ENCODE measurements around the gene PCDHGB5.
A peak's percentile ranks its signal among the peaks of the same experiment; 100 is the strongest.
"Not testable (repeated sequence)": the region's sequence is repeated elsewhere in the genome, so short reads cannot be mapped to it uniquely, and the experiment has no call there.

The PCDHGB5 gene

DNA sequence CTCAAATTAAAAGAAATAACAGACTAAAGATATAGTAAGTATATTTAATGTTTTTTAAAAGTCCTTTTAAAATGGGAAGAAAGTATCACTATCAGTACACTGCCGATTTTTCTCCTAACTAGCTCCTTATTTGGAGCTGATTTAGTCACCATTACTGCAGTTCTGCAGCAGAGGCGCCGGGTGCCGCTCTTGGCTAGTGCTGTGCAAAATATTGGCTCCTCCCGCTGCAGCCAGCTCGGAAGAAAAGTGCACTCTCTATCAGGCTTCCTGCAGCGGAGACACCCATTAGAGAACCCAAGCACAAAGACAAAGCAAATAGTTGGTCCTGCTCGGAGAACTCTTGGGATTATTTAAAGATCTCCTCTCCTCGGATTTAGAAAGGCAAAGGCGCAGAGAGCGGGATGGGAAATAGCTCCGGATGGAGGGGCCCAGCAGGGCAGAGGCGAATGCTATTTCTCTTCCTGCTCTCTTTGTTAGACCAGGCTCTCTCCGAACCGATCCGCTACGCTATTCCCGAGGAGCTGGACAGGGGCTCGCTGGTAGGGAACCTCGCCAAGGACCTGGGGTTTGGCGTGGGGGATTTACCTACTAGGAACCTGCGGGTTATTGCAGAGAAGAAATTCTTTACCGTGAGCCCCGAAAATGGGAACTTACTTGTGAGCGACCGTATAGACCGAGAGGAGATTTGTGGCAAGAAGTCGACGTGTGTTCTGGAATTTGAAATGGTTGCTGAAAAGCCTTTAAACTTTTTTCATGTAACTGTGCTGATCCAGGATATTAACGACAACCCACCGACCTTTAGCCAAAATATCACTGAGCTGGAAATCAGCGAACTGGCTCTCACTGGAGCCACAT is 27.5 kb upstream of the PCDHGB5 start, which contains the start of gene PCDHGB3:
PCDHGB3 (plus strand) TSS at position 249 of the 855 bp plus-strand sequence; CDS start at position 402, 153 bp downstream.
- Mint-ChIP-seq H3K27ac (no peak within 1 kb of the TSS), H3K4me1 (ENCODE audit: low read depth) (peaks cover 9% of the 10 kb centered on the region), H3K4me3 (peak within 1 kb of the TSS; percentile 82), H3K27me3 (peaks cover 62% of the 10 kb centered on the region), H3K9me3 (ENCODE audit: low read depth) (peaks cover 6% of the 10 kb centered on the region), H3K36me3 (peaks cover 18% of the 10 kb centered on the region)

DNA sequence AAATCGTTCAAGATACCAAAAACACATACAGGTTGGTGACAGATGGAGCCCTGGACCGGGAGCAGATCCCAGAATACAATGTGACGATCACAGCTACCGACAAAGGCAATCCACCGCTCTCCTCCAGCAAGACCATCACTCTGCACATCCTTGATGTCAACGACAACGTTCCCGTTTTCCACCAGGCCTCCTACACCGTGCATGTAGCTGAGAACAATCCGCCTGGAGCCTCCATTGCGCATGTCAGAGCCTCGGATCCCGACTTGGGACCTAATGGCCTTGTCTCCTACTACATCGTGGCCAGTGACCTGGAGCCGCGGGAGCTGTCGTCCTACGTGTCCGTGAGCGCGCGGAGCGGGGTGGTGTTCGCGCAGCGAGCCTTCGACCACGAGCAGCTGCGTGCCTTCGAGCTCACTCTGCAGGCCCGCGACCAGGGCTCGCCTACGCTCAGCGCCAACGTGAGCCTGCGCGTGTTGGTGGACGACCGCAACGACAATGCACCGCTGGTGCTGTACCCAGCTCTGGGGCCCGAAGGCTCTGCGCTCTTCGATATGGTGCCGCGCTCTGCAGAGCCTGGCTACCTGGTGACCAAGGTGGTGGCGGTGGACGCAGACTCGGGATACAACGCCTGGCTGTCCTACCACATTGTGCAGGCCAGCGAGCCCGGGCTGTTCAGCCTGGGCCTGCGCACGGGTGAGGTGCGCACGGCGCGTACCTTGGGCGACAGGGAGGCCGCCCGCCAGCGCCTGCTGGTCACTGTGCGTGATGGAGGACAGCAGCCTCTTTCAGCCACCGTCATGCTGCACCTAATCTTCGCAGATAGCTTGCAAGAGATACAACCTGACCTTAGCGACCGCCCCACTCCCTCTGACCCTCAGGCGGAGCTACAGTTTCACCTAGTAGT is 25.9 kb upstream of the PCDHGB5 start:
- Mint-ChIP-seq H3K36me3 (peaks cover 11% of the 10 kb centered on the region), H3K27me3 (peaks cover 55% of the 10 kb centered on the region), H3K4me1 (ENCODE audit: low read depth) (peaks cover 9% of the 10 kb centered on the region), H3K9me3 (ENCODE audit: low read depth) (peaks cover 3% of the 10 kb centered on the region), H3K4me3 (no peak overlapping the region), H3K27ac (no peak overlapping the region)

DNA sequence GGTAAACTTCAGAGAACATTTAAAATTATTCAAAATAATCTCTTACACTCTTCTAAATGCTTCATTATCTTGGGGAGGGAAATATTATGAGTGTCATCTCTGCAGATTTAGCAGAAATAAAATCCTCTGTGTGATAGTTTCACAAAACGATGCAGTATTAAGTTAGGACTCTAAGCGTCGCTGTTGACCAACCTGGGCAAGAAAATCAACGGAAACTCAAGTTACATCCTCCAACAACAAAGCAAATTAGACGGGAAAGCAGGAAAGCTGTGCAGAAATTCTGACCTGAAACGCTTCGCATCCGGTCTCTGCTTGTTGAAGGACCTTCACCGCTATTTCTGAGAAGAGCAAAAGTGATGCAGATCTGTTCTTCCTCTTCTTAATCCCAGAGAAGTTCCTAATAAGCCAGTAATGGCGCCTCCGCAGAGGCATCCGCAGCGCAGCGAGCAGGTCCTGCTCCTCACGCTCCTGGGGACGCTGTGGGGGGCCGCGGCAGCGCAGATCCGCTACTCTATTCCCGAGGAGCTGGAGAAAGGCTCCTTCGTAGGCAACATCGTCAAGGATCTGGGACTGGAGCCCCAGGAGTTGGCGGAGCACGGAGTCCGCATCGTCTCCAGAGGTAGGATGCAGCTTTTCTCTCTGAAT is 24.0 kb upstream of the PCDHGB5 start, which contains the start of gene PCDHGA6:
PCDHGA6 (plus strand) TSS at position 219 of the 645 bp plus-strand sequence; CDS start at position 412, 193 bp downstream.
- no peak within 1 kb of the TSS for H3K27ac Mint-ChIP-seq
- H3K9me3 Mint-ChIP-seq (ENCODE audit: low read depth), result peaks cover 3% of the 10 kb centered on the region
- peaks cover 10% of the 10 kb centered on the region for H3K36me3 Mint-ChIP-seq
- H3K4me3 Mint-ChIP-seq, result peak within 1 kb of the TSS; percentile 61
- H3K4me1 Mint-ChIP-seq (ENCODE audit: low read depth), result peaks cover 9% of the 10 kb centered on the region
- H3K27me3 Mint-ChIP-seq, result peaks cover 53% of the 10 kb centered on the region

DNA sequence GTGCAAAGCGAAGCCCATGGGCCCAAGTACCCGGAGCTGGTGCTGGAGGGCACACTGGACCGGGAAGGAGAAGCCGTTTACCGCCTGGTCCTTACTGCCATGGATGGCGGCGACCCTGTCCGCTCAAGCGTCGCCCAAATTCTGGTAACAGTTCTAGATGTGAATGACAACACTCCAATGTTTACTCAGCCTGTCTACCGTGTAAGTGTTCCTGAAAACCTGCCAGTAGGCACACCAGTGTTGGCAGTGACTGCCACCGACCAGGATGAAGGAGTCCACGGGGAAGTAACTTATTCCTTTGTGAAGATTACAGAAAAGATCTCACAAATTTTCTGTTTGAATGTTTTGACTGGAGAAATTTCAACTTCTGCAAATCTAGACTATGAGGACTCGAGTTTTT is 23.1 kb upstream of the PCDHGB5 start:
- H3K9me3 Mint-ChIP-seq (ENCODE audit: low read depth), result peaks cover 3% of the 10 kb centered on the region
- H3K27ac Mint-ChIP-seq, result no peak overlapping the region
- H3K27me3 Mint-ChIP-seq, result peaks cover 57% of the 10 kb centered on the region

DNA sequence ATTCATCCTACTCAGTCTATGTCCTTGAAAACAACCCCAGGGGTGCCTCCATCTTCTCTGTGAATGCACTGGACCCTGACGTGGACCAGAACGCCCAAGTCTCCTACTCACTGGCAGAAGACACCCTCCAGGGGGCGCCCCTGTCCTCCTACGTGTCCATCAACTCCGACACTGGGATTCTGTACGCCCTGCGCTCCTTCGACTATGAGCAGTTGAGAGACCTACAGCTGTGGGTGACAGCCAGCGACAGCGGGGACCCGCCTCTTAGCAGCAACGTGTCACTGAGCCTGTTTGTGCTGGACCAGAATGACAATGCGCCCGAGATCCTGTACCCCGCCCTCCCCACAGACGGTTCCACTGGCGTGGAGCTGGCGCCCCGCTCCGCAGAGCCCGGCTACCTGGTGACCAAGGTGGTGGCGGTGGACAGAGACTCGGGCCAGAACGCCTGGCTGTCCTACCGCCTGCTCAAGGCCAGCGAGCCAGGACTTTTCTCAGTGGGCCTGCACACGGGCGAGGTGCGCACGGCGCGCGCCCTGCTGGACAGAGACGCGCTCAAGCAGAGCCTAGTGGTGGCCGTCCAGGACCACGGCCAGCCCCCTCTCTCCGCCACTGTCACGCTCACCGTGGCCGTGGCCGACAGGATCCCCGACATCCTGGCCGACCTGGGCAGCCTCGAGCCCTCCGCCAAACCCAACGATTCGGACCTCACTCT is 22.1 kb upstream of the PCDHGB5 start:
- Mint-ChIP-seq H3K27me3 (peaks cover 57% of the 10 kb centered on the region), H3K36me3 (peaks cover 13% of the 10 kb centered on the region)
- H3K4me3 Mint-ChIP-seq; H3K9me3 Mint-ChIP-seq (ENCODE audit: low read depth); H3K4me1 Mint-ChIP-seq (ENCODE audit: low read depth); H3K27ac Mint-ChIP-seq: not testable (repeated sequence)

More for the DNA sequence above, 23.1 kb upstream of the PCDHGB5 start:
- H3K4me1 Mint-ChIP-seq (ENCODE audit: low read depth), result peaks cover 8% of the 10 kb centered on the region
- H3K4me3 Mint-ChIP-seq, result no peak overlapping the region
- peaks cover 13% of the 10 kb centered on the region for H3K36me3 Mint-ChIP-seq

DNA sequence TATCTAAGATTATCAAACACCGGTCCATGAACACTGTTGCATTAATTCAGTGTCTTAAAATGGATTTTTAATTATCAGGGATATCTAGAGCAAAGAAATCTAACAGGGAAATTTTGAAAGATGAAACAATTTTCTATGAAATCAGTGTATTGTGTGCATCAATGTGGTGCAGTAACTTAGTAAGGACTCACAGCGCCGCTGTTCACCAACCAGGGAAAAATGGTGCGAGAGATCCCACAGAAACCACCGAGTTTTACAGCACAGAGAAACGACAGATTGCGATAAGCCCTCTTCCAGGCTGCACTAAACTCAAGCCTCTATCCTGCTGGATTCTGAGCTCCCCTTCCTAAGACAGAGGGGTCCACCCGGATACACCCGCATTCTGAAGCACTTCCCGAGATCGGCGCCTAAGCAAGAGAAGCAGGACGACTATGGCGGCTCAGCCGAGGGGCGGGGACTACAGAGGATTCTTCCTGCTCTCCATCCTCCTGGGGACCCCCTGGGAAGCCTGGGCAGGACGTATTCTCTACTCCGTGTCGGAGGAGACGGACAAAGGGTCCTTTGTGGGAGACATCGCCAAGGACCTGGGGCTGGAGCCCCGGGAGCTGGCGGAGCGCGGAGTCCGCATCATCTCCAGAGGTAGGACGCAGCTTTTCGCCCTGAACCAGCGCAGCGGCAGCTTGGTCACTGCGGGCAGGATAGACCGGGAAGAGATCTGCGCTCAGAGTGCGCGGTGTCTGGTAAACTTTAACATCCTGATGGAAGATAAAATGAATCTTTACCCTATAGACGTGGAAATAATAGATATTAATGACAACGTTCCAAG is 15.1 kb upstream of the PCDHGB5 start, which contains the start of gene PCDHGA7:
PCDHGA7 (plus strand) TSS at position 274 of the 826 bp plus-strand sequence; CDS start at position 432, 158 bp downstream.
- peaks cover 70% of the 10 kb centered on the region for H3K27me3 Mint-ChIP-seq
- peak within 1 kb of the TSS; percentile 82 for H3K4me3 Mint-ChIP-seq
- peaks cover 15% of the 10 kb centered on the region for H3K36me3 Mint-ChIP-seq
- H3K27ac Mint-ChIP-seq, result no peak within 1 kb of the TSS
- H3K9me3 Mint-ChIP-seq (ENCODE audit: low read depth), result peaks cover 15% of the 10 kb centered on the region
- H3K4me1 Mint-ChIP-seq (ENCODE audit: low read depth), result no peaks in the 10 kb centered on the region

DNA sequence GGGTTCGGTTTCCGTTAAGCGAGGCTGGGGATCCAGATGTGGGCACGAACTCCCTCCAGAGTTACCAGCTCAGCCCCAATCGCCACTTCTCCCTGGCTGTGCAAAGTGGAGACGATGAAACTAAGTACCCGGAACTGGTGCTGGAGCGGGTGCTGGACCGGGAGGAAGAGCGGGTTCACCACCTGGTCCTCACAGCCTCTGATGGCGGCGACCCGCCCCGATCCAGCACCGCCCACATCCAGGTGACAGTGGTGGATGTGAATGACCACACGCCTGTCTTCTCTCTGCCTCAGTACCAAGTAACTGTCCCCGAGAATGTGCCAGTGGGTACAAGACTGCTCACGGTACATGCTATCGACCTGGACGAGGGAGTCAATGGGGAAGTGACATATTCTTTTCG is 14.4 kb upstream of the PCDHGB5 start:
- H3K9me3 Mint-ChIP-seq (ENCODE audit: low read depth), result peaks cover 16% of the 10 kb centered on the region
- H3K27ac Mint-ChIP-seq, result no peak overlapping the region
- H3K36me3 Mint-ChIP-seq, result peaks cover 18% of the 10 kb centered on the region
- H3K4me3 Mint-ChIP-seq, result peak overlapping the region; percentile 82
- no peaks in the 10 kb centered on the region for H3K4me1 Mint-ChIP-seq (ENCODE audit: low read depth)
- peaks cover 73% of the 10 kb centered on the region for H3K27me3 Mint-ChIP-seq

DNA sequence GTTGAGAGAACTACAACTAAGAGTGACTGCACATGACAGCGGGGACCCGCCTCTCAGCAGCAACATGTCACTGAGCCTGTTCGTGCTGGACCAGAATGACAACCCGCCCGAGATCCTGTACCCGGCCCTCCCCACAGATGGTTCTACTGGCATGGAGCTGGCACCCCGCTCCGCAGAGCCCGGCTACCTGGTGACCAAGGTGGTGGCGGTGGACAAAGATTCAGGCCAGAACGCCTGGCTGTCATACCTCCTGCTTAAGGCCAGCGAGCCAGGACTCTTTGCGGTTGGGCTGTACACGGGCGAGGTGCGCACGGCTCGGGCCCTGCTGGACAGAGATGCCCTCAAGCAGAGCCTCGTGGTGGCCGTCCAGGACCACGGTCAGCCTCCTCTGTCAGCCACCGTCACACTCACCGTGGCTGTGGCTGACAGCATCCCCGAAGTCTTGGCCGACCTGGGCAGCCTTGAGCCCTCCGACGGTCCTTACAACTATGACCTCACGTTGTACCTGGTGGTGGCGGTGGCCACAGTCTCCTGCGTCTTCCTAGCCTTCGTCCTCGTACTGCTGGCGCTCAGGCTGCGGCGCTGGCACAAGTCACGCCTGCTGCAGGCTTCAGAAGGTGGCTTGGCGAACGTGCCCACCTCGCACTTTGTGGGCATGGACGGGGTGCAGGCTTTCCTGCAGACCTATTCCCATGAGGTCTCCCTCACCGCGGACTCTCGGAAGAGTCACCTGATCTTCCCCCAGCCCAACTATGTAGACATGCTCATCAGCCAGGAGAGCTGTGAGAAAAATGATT is 13.1 kb upstream of the PCDHGB5 start:
- peaks cover 70% of the 10 kb centered on the region for H3K27me3 Mint-ChIP-seq
- H3K9me3 Mint-ChIP-seq (ENCODE audit: low read depth), result peaks cover 18% of the 10 kb centered on the region
- peaks cover 16% of the 10 kb centered on the region for H3K36me3 Mint-ChIP-seq
- no peaks in the 10 kb centered on the region for H3K4me1 Mint-ChIP-seq (ENCODE audit: low read depth)
- no peak overlapping the region for H3K4me3 Mint-ChIP-seq
- H3K27ac Mint-ChIP-seq, result no peak overlapping the region

DNA sequence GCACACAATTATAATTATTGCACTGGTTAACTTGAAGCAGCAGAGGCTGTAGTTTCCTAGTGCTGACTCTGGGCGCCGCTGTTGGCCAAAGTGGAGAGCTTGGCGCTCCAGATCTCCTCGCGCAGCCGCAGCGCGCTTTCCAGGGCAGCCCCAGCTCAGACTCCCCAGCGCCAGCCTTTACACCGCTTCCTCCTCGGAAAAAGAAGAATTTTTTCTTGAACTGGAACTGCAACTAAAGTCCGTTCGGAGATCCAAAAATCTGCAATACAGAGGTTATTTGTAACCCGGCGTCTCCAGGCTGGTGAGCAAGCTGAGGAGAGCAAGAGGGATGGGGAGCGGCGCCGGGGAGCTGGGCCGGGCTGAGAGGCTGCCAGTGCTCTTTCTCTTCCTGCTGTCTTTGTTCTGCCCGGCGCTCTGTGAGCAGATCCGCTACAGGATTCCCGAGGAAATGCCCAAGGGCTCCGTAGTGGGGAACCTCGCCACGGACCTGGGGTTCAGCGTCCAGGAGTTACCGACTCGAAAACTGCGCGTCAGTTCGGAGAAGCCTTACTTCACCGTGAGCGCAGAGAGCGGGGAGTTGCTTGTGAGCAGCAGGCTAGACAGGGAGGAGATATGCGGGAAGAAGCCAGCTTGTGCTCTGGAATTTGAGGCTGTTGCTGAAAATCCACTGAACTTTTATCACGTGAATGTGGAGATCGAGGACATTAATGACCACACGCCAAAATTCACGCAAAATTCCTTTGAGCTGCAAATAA is 10.0 kb upstream of the PCDHGB5 start, which contains the start of gene PCDHGB4:
PCDHGB4 (plus strand) TSS at position 142 of the 755 bp plus-strand sequence; CDS start at position 329, 187 bp downstream.
- Mint-ChIP-seq H3K27ac (peak within 1 kb of the TSS; percentile 6), H3K4me3 (peak within 1 kb of the TSS; percentile 52), H3K36me3 (peaks cover 12% of the 10 kb centered on the region), H3K9me3 (ENCODE audit: low read depth) (peaks cover 22% of the 10 kb centered on the region), H3K27me3 (peaks cover 65% of the 10 kb centered on the region)
- H3K4me1 Mint-ChIP-seq (ENCODE audit: low read depth), result not testable (repeated sequence)

DNA sequence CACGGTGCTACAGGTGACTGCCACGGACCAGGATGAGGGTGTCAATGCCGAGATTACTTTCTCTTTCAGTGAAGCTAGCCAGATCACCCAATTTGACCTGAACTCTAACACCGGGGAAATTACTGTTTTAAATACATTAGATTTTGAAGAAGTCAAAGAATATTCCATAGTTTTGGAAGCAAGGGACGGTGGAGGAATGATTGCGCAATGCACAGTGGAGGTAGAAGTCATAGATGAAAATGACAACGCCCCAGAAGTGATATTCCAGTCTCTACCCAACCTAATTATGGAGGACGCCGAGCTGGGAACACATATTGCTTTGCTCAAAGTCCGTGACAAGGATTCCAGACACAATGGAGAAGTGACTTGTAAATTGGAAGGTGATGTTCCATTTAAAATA is 9.1 kb upstream of the PCDHGB5 start:
- Mint-ChIP-seq H3K27me3 (peaks cover 64% of the 10 kb centered on the region), H3K4me3 (no peak overlapping the region), H3K27ac (peak overlapping the region; percentile 6), H3K36me3 (peaks cover 12% of the 10 kb centered on the region), H3K9me3 (ENCODE audit: low read depth) (peaks cover 26% of the 10 kb centered on the region), H3K4me1 (ENCODE audit: low read depth) (no peaks in the 10 kb centered on the region)

DNA sequence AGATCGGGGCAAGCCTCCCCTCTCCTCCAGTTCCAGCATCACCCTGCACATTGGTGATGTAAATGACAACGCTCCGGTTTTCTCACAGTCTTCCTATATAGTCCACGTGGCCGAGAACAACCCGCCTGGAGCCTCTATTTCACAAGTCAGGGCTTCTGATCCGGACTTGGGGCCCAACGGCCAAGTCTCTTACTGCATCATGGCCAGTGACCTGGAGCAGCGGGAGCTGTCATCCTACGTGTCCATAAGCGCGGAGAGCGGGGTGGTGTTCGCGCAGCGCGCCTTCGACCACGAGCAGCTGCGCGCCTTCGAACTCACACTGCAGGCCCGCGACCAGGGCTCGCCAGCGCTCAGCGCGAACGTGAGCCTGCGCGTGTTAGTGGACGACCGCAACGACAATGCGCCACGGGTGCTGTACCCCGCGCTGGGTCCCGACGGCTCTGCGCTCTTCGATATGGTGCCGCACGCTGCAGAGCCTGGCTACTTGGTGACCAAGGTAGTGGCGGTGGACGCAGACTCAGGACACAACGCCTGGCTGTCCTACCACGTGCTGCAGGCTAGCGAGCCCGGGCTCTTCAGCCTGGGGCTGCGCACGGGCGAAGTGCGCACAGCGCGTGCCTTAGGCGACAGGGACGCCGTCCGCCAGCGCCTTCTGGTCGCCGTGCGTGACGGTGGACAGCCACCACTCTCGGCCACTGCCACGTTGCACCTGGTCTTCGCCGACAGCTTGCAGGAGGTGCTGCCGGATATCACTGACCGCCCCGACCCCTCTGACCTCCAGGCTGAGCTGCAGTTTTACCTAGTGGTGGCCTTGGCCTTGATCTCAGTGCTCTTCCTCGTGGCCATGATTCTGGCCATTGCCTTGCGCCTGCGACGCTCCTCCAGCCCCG is 8.3 kb upstream of the PCDHGB5 start:
- peaks cover 26% of the 10 kb centered on the region for H3K9me3 Mint-ChIP-seq (ENCODE audit: low read depth)
- H3K36me3 Mint-ChIP-seq, result peaks cover 18% of the 10 kb centered on the region
- no peak overlapping the region for H3K4me3 Mint-ChIP-seq
- H3K27ac Mint-ChIP-seq, result no peak overlapping the region
- H3K27me3 Mint-ChIP-seq, result peaks cover 64% of the 10 kb centered on the region
- no peaks in the 10 kb centered on the region for H3K4me1 Mint-ChIP-seq (ENCODE audit: low read depth)
